Omental fat pad (tissue), 4 donors: ENCODE data around the gene RPP14. TPM values are rescaled to one million over a fixed set of nuclear protein-coding genes. Genes with fewer than 3 reads are reported as not detected.

Source experiments
- ATAC-seq: fragments of 150-250 bp; one replicate; pipeline ENCODE4 v1.9.1; 2016; ENCODE audit warnings: mild to moderate bottlenecking, moderate library complexity; ENCODE audit not compliant: low FRiP score
- DNase-seq: peaks from one replicate; pipeline ENCODE4 v3.0.0-alpha.2; 2019; ENCODE audit warnings: low spot score
- CTCF ChIP-seq, 3 donors: fragments of 450-650 bp; IDR thresholded peaks; one replicate each; pipeline ENCODE4 v1.5.1; 2016 to 2017; ENCODE audit warnings: antibody characterized with exemption in 3 of 3, mild to moderate bottlenecking in 3 of 3, moderate library complexity in 2 of 3
- small RNA-seq: library from RNA; depleted of rRNA; stranded (forward); fragments of <200 nt; gene quantifications from one replicate; pipeline ENCODE3, GENCODE V24; 2016
- total RNA-seq, 4 donors: library from RNA; depleted of rRNA; stranded (reverse); fragments of >200 nt; gene quantifications; one replicate each; pipeline ENCODE4 v1.1.0, GENCODE V29; 2016

RPP14 gene
- total RNA-seq, 4 donors from 2014 or later: 8.1 to 12.5 (median 8.8) TPM

DNA sequence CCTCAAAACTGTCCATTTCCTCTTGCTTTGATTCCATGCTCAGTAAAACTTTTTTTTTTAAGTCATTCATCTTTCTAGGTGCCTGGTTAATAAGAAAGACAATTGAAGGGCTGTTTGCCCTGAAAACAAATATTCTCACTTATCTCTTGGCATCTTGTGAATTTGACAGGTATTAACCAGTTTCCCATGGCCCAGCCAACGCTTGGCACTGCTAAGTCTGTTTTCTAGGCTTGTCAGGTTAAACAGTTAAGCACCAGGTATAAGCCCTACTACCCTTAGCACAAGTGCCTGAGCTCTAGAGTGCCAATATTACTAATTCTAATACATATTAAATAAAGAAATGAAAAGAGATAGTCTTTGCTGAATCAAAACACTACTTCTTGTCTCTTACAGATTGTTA lies 63.0 kb downstream of the RPP14 start:
- DNase-seq: no peak
- no peak for ATAC-seq
- no peak for TF ChIP-seq CTCF (IDR thresholded peaks at IDR 0.05)

Small RNA genes within 50 kb of the gene (small RNA-seq; reads per million reads assigned to genes)
- gene AC098479.1: not detected

Other genes with a start within 250 kb of the RPP14 start
- gene DNASE1L3, start 95.3 kb upstream of the RPP14 start, total RNA-seq: 10 to 100 TPM in 1 of 4 donors, 1 to 10 TPM in 3; 1.1 to 20.5 (median 3.8) TPM
- 10 to 100 TPM; 19.2 to 31.0 (median 21.5) TPM for gene ABHD6, start 68.5 kb upstream of the RPP14 start, total RNA-seq
- gene HTD2, start 275 bp downstream of the RPP14 start, total RNA-seq: 10 to 100 TPM in 2 of 4 donors, 1 to 10 TPM in 2; 8.4 to 12.6 (median 10.4) TPM
- 10 to 100 TPM; 25.3 to 51.2 (median 39.3) TPM for gene PXK, start 26.6 kb downstream of the RPP14 start, total RNA-seq
- 10 to 100 TPM; 59.6 to 87.6 (median 74.0) TPM for gene PDHB, start 127.6 kb downstream of the RPP14 start, total RNA-seq
- gene KCTD6, start 185.9 kb downstream of the RPP14 start, total RNA-seq: 10 to 100 TPM; 11.9 to 17.2 (median 14.6) TPM
- 10 to 100 TPM; 10.4 to 26.8 (median 15.3) TPM for gene ACOX2, start 230.9 kb downstream of the RPP14 start, total RNA-seq